ENCODE results near the gene RPL38.

RPL38 gene

DNA sequence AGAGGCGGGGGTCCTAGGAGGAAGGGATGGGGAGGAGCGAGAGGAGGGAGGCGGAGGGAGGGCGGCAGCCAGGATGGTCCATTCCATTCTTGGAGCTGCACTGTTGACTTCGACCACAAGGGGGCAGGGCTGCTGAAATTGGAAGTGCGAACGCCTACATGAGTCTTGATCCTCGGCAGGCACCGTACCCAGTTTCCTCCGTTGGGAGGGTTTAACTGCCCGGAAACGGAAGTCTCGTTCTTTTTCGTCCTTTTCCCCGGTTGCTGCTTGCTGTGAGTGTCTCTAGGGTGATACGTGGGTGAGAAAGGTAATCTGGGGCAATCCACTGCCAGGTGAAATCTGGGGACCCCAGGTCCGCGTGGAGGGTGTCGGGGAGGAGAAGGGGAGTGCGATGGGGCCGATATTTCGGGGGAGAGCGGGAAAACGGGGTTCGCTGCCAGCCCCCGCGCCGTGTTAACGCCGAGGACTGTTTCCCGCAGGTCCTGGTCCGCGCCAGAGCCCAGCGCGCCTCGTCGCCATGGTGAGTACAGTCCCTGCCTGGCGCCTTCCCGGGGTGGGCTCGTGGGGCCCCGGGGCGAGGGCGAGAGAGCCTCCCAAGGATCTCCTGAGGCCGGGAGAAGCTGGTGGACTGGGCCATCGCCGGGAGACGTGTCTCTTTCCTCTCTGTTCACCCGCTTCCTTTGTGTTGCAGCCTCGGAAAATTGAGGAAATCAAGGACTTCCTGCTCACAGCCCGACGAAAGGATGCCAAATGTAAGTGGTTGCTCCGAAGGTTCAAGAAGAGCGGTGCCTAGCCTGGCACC is at the start of gene RPL38:
TSS of gene RPL38 (plus strand) at position 240 of the 802 bp plus-strand sequence. CDS start at position 518, 278 bp downstream.
- Histone ChIP-seq H3K4me3 (ENCODE audit: low read depth, low read length) (peak within 1 kb of the TSS; percentile 90), H3K9me3 (ENCODE audit: severe bottlenecking) (no peaks in the 10 kb centered on the region)
- TF ChIP-seq, protein P1, sequence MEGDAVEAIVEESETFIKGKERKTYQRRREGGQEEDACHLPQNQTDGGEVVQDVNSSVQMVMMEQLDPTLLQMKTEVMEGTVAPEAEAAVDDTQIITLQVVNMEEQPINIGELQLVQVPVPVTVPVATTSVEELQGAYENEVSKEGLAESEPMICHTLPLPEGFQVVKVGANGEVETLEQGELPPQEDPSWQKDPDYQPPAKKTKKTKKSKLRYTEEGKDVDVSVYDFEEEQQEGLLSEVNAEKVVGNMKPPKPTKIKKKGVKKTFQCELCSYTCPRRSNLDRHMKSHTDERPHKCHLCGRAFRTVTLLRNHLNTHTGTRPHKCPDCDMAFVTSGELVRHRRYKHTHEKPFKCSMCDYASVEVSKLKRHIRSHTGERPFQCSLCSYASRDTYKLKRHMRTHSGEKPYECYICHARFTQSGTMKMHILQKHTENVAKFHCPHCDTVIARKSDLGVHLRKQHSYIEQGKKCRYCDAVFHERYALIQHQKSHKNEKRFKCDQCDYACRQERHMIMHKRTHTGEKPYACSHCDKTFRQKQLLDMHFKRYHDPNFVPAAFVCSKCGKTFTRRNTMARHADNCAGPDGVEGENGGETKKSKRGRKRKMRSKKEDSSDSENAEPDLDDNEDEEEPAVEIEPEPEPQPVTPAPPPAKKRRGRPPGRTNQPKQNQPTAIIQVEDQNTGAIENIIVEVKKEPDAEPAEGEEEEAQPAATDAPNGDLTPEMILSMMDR (IDR thresholded peaks at IDR 0.05; ENCODE audit: low read depth, low read length), result peak; percentile 99

DNA sequence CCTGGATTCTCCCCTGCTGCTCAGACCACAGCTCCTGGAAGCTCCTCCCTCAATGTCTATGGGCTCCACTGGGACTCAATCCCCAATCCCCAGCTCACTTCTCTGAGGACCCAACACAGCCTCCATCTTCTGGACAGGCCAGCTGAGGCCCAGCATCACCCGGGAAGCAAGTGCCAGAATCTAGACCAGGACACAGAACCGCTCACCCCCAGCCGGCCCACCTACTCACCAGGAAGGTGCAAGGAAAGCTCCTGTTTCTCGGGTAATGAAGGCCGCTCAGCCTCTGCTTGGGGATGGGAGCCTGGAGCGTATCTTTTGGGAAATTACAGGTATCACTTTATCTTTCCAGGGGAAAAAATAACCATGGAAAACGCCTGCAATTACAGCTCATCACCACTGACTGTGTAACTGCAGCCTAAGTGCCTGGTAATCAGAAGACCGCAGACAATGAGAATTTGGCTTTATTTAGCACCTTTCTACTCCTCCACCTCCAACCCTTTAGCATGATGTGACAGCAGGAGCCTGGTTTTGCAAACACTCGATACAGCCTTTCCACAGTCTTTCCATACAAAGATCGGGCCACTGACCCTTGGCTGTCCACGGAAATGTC is 49.6 kb upstream of the RPL38 start:
- H3K9me3 ChIP-seq (ENCODE audit: severe bottlenecking), result peaks cover 22% of the 10 kb centered on the region
- no peaks in the 10 kb centered on the region for H3K36me3 ChIP-seq
- no peak overlapping the region for H3K4me3 ChIP-seq (ENCODE audit: low read depth, low read length)
- no peaks in the 10 kb centered on the region for H3K27me3 ChIP-seq (ENCODE audit: insufficient read depth, low read depth, severe bottlenecking)
- peak overlapping the region; percentile 18; the same call in 1 of the 2 replicates for H3K27ac ChIP-seq
- TF ChIP-seq, protein P1 (IDR thresholded peaks at IDR 0.05; ENCODE audit: low read depth, low read length), result no peak
- DNase-seq, result no peak

More for the DNA sequence above, at the start of gene RPL38:
- peaks cover 50% of the 10 kb centered on the region for H3K36me3 ChIP-seq
- DNase-seq, result peak; percentile 99
- H3K27ac ChIP-seq, result peak within 1 kb of the TSS; percentile 88
- no peaks in the 10 kb centered on the region for H3K27me3 ChIP-seq (ENCODE audit: insufficient read depth, low read depth, severe bottlenecking)

DNA sequence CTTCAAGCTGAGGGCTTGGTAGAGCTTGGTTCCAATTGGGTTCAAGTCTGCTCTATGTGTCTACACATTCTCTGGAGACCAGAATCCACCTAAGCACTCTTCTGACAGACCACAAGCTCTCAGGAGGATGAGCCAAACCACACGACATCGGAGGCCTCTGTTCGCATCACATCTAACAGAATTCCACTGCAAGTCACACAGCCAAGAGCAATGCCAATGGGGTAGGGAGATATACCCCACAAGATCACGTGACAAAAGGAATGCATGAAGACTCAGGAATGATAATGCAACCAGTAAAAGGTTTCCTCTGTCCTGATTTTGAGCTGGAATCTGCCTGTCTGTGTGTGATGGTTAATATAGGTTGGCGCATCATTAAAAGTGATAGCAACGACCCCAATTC is 46.6 kb upstream of the RPL38 start:
- Histone ChIP-seq H3K27ac (peak overlapping the region; percentile 62; the same call in 1 of the 2 replicates), H3K36me3 (no peaks in the 10 kb centered on the region), H3K27me3 (ENCODE audit: insufficient read depth, low read depth, severe bottlenecking) (no peaks in the 10 kb centered on the region), H3K4me3 (ENCODE audit: low read depth, low read length) (no peak overlapping the region), H3K9me3 (ENCODE audit: severe bottlenecking) (peaks cover 29% of the 10 kb centered on the region)
- TF ChIP-seq, protein P1 (IDR thresholded peaks at IDR 0.05; ENCODE audit: low read depth, low read length), result no peak
- no peak for DNase-seq

DNA sequence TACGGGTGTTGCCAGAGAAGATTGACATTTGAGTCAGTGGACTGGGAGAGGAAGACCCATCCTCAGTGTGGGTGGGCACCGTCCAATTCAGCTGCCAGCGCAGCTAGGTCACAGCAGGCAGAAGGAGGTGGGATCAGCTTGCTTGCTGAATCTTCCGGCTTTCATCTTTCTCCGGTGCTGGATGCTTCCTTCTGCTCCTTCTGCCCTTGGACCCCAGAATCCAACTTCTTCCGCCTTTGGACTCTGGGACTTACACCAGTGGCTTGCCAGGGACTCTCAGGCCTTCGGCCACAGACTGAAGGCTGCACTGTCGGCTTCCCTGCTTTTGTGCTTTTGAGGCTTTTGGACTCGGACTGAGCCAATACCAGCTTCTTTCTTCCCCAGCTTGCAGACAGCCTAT is 46.1 kb upstream of the RPL38 start:
- no peak for DNase-seq
- H3K27ac ChIP-seq, result no peak overlapping the region
- H3K36me3 ChIP-seq, result no peaks in the 10 kb centered on the region
- no peaks in the 10 kb centered on the region for H3K27me3 ChIP-seq (ENCODE audit: insufficient read depth, low read depth, severe bottlenecking)
- TF ChIP-seq, protein P1 (IDR thresholded peaks at IDR 0.05; ENCODE audit: low read depth, low read length), result no peak
- H3K9me3 ChIP-seq (ENCODE audit: severe bottlenecking), result peaks cover 29% of the 10 kb centered on the region
- H3K4me3 ChIP-seq (ENCODE audit: low read depth, low read length), result no peak overlapping the region

DNA sequence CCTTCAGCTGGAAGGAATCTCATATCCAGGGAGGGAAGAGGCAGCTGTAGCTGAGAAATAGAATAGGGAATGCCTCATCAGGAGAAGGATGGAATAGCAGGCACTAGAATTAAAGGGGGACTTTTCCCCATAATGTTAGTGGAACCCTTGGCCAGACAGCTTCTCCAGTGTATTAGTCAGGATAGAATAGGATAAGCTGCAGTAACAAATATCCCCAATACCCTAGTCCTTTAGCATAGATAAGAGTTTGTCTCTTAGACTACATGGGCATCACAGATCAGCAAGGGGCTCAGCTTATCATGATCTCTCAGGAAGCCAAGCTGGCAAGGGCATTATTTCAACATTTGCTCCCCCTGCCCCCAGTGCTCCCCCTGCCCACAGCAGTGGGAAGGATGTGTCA is 44.7 kb upstream of the RPL38 start:
- Histone ChIP-seq H3K27me3 (ENCODE audit: insufficient read depth, low read depth, severe bottlenecking) (no peaks in the 10 kb centered on the region), H3K9me3 (ENCODE audit: severe bottlenecking) (peaks cover 29% of the 10 kb centered on the region), H3K36me3 (no peaks in the 10 kb centered on the region), H3K27ac (no peak overlapping the region), H3K4me3 (ENCODE audit: low read depth, low read length) (no peak overlapping the region)
- DNase-seq, result no peak
- TF ChIP-seq, protein P1 (IDR thresholded peaks at IDR 0.05; ENCODE audit: low read depth, low read length), result no peak
